Measurements from ENCODE around the gene PML.
A peak's percentile ranks its signal among the peaks of the same experiment; 100 is the strongest.

Gene PML

GRCh38 chr15:73994413-73994883 lies at the start of gene PML:
PML (plus strand) TSS chr15:73994716; CDS start chr15:73994813, 97 bp downstream.
- TF ChIP-seq ZNF274 (IDR thresholded peaks at IDR 0.05; ENCODE audit: low read depth, low read length), result no peak
- H3K4me3 ChIP-seq (ENCODE audit: low read length), result peak within 1 kb of the TSS; percentile 97

GRCh38 chr15:73945130-73945508 lies 49.4 kb upstream of the PML start:
- H3K4me3 ChIP-seq (ENCODE audit: low read length), result no peak overlapping the region

GRCh38 chr15:73946046-73946721 lies 48.3 kb upstream of the PML start:
- no peak overlapping the region for H3K4me3 ChIP-seq (ENCODE audit: low read length)
- TF ChIP-seq ZNF274 (IDR thresholded peaks at IDR 0.05; ENCODE audit: low read depth, low read length), result no peak

More at GRCh38 chr15:73945130-73945508, 49.4 kb upstream of the PML start:
- TF ChIP-seq ZNF274 (IDR thresholded peaks at IDR 0.05; ENCODE audit: low read depth, low read length), result no peak

GRCh38 chr15:73946795-73947370 lies 47.6 kb upstream of the PML start:
- no peak overlapping the region for H3K4me3 ChIP-seq (ENCODE audit: low read length)
- no peak for TF ChIP-seq ZNF274 (IDR thresholded peaks at IDR 0.05; ENCODE audit: low read depth, low read length)

GRCh38 chr15:73947651-73948050 lies 46.9 kb upstream of the PML start:
- no peak overlapping the region for H3K4me3 ChIP-seq (ENCODE audit: low read length)
- no peak for TF ChIP-seq ZNF274 (IDR thresholded peaks at IDR 0.05; ENCODE audit: low read depth, low read length)

- no peak overlapping the region for H3K4me3 ChIP-seq (ENCODE audit: low read length)
- TF ChIP-seq ZNF274 (IDR thresholded peaks at IDR 0.05; ENCODE audit: low read depth, low read length), result no peak
Observed at GRCh38 chr15:73948396-73948795, 46.1 kb upstream of the PML start.

- TF ChIP-seq ZNF274 (IDR thresholded peaks at IDR 0.05; ENCODE audit: low read depth, low read length), result no peak
- no peak overlapping the region for H3K4me3 ChIP-seq (ENCODE audit: low read length)
Observed at GRCh38 chr15:73948982-73949381, 45.5 kb upstream of the PML start.

GRCh38 chr15:73949496-73949895 lies 45.0 kb upstream of the PML start:
- no peak for TF ChIP-seq ZNF274 (IDR thresholded peaks at IDR 0.05; ENCODE audit: low read depth, low read length)

GRCh38 chr15:73950479-73950830 lies 44.1 kb upstream of the PML start:
- H3K4me3 ChIP-seq (ENCODE audit: low read length), result no peak overlapping the region
- no peak for TF ChIP-seq ZNF274 (IDR thresholded peaks at IDR 0.05; ENCODE audit: low read depth, low read length)

More at GRCh38 chr15:73949496-73949895, 45.0 kb upstream of the PML start:
- no peak overlapping the region for H3K4me3 ChIP-seq (ENCODE audit: low read length)

GRCh38 chr15:73950831-73951561 lies 43.5 kb upstream of the PML start:
- H3K4me3 ChIP-seq (ENCODE audit: low read length), result no peak overlapping the region
- no peak for TF ChIP-seq ZNF274 (IDR thresholded peaks at IDR 0.05; ENCODE audit: low read depth, low read length)

- no peak overlapping the region for H3K4me3 ChIP-seq (ENCODE audit: low read length)
- TF ChIP-seq ZNF274 (IDR thresholded peaks at IDR 0.05; ENCODE audit: low read depth, low read length), result no peak
Observed at GRCh38 chr15:73951601-73952000, 42.9 kb upstream of the PML start.

GRCh38 chr15:73952171-73952912 lies 42.2 kb upstream of the PML start:
- no peak for TF ChIP-seq ZNF274 (IDR thresholded peaks at IDR 0.05; ENCODE audit: low read depth, low read length)

GRCh38 chr15:73952913-73953750 lies 41.4 kb upstream of the PML start:
- TF ChIP-seq ZNF274 (IDR thresholded peaks at IDR 0.05; ENCODE audit: low read depth, low read length), result no peak
- no peak overlapping the region for H3K4me3 ChIP-seq (ENCODE audit: low read length)

More at GRCh38 chr15:73952171-73952912, 42.2 kb upstream of the PML start:
- H3K4me3 ChIP-seq (ENCODE audit: low read length), result no peak overlapping the region

Data from GM08714 (cell line).